Esophagus squamous epithelium (tissue), 4 donors: ENCODE measurements around the gene RELN.

Source experiments
- CTCF ChIP-seq, 6 experiments: fragments of 450-650 bp in 4 of 6; fragments of 200-600 bp in 2 of 6; sonication (generic) in 2 of 6; IDR thresholded peaks; one replicate each; pipeline ENCODE4 v1.5.1; 2016 to 2019; ENCODE audit warnings: antibody characterized with exemption in 6 of 6, mild to moderate bottlenecking in 4 of 6, moderate library complexity in 4 of 6
- POLR2A ChIP-seq, 4 donors: fragments of 450-650 bp; IDR thresholded peaks; one replicate each; pipeline ENCODE4 v1.6.1; 2017; ENCODE audit warnings: antibody characterized with exemption in 4 of 4, mild to moderate bottlenecking in 4 of 4, moderate library complexity in 3 of 4

GRCh38 chr7:103870664-103871063, 118.8 kb downstream of the RELN start:
- TF ChIP-seq POLR2A (IDR thresholded peaks at IDR 0.05) (no peak), CTCF (IDR thresholded peaks at IDR 0.05) (no peak)
